ENCODE results near the gene ASH1L. TPM values are rescaled to one million over a fixed set of nuclear protein-coding genes. Genes with fewer than 3 reads are reported as not detected.
A peak's percentile ranks its signal among the peaks of the same experiment; 100 is the strongest.

Gene ASH1L
- total RNA-seq, 2 donors from 2014 or later = 34.0 to 51.4 TPM

GRCh38 chr1:155531624-155532023, 31.0 kb downstream of the ASH1L start:
- intact Hi-C loops (cut with DNase I) = no loop called here
- no peak for TF ChIP-seq POLR2A (IDR thresholded peaks at IDR 0.05)
- TF ChIP-seq, protein P1, sequence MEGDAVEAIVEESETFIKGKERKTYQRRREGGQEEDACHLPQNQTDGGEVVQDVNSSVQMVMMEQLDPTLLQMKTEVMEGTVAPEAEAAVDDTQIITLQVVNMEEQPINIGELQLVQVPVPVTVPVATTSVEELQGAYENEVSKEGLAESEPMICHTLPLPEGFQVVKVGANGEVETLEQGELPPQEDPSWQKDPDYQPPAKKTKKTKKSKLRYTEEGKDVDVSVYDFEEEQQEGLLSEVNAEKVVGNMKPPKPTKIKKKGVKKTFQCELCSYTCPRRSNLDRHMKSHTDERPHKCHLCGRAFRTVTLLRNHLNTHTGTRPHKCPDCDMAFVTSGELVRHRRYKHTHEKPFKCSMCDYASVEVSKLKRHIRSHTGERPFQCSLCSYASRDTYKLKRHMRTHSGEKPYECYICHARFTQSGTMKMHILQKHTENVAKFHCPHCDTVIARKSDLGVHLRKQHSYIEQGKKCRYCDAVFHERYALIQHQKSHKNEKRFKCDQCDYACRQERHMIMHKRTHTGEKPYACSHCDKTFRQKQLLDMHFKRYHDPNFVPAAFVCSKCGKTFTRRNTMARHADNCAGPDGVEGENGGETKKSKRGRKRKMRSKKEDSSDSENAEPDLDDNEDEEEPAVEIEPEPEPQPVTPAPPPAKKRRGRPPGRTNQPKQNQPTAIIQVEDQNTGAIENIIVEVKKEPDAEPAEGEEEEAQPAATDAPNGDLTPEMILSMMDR (IDR thresholded peaks at IDR 0.05) = no peak
- Histone ChIP-seq H3K36me3 (replicated peaks in 1 of 2; ENCODE audit: insufficient read depth in 1 of 2, low read depth in 2 of 2) (no peaks in the 10 kb centered on the region), H3K27ac (no peak overlapping the region), H3K9me3 (no peaks in the 10 kb centered on the region), H3K4me3 (no peak overlapping the region), H3K4me1 (peaks cover 46% of the 10 kb centered on the region), H3K27me3 (no peaks in the 10 kb centered on the region)
- no peak for ATAC-seq
- no peak for DNase-seq
- 21 to 24% methylated on average over 1 of the region's 1 CpG for WGBS, 2 donors

- H3K9me3 ChIP-seq = no peaks in the 10 kb centered on the region
- H3K4me1 ChIP-seq = peaks cover 29% of the 10 kb centered on the region
- no peaks in the 10 kb centered on the region for H3K27me3 ChIP-seq
- H3K4me3 ChIP-seq = no peak overlapping the region
- ATAC-seq (no peak), DNase-seq (no peak)
- TF ChIP-seq, protein P1 (IDR thresholded peaks at IDR 0.05) = no peak
- no peak for TF ChIP-seq POLR2A (IDR thresholded peaks at IDR 0.05)
- intact Hi-C loops (cut with DNase I) = no loop called here
- H3K36me3 ChIP-seq (replicated peaks in 1 of 2; ENCODE audit: insufficient read depth in 1 of 2, low read depth in 2 of 2) = no peaks in the 10 kb centered on the region
- 90 to 97% methylated on average over 3 of the region's 3 CpGs for WGBS, 2 donors
- no peak overlapping the region for H3K27ac ChIP-seq
These were observed 32.7 kb downstream of the ASH1L start for GRCh38 chr1:155529929-155530328.

GRCh38 chr1:155529109-155529508, 33.5 kb downstream of the ASH1L start:
- peaks cover 21% of the 10 kb centered on the region for H3K4me1 ChIP-seq
- H3K9me3 ChIP-seq = no peaks in the 10 kb centered on the region
- no peak for TF ChIP-seq POLR2A (IDR thresholded peaks at IDR 0.05)
- TF ChIP-seq, protein P1 (IDR thresholded peaks at IDR 0.05) = no peak
- DNase-seq (no peak), ATAC-seq (no peak)
- H3K27me3 ChIP-seq = no peaks in the 10 kb centered on the region
- no peak overlapping the region for H3K4me3 ChIP-seq
- intact Hi-C loops (cut with DNase I) = no loop called here
- WGBS, 2 donors = 92 to 100% methylated on average over 2 of the region's 2 CpGs
- no peaks in the 10 kb centered on the region for H3K36me3 ChIP-seq (replicated peaks in 1 of 2; ENCODE audit: insufficient read depth in 1 of 2, low read depth in 2 of 2)
- no peak overlapping the region for H3K27ac ChIP-seq

- no peak for ATAC-seq
- Histone ChIP-seq H3K4me3 (no peak overlapping the region), H3K9me3 (no peaks in the 10 kb centered on the region), H3K4me1 (peaks cover 19% of the 10 kb centered on the region), H3K36me3 (replicated peaks in 1 of 2; ENCODE audit: insufficient read depth in 1 of 2, low read depth in 2 of 2) (no peaks in the 10 kb centered on the region), H3K27me3 (no peaks in the 10 kb centered on the region), H3K27ac (no peak overlapping the region)
- WGBS, 2 donors = 73 to 85% methylated on average over 6 of the region's 6 CpGs
- intact Hi-C loops (cut with DNase I) = no loop called here
- DNase-seq = peak in 1 of 4 donors; percentile 19
- TF ChIP-seq, protein P1 (IDR thresholded peaks at IDR 0.05) = no peak
- no peak for TF ChIP-seq POLR2A (IDR thresholded peaks at IDR 0.05)
These were observed 34.9 kb downstream of the ASH1L start for GRCh38 chr1:155527677-155528076.

- TF ChIP-seq POLR2A (IDR thresholded peaks at IDR 0.05) = no peak
- TF ChIP-seq, protein P1 (IDR thresholded peaks at IDR 0.05) = no peak
- intact Hi-C loops (cut with DNase I) = no loop called here
- Histone ChIP-seq H3K36me3 (replicated peaks in 1 of 2; ENCODE audit: insufficient read depth in 1 of 2, low read depth in 2 of 2) (no peaks in the 10 kb centered on the region), H3K27me3 (no peaks in the 10 kb centered on the region), H3K27ac (no peak overlapping the region), H3K4me1 (peaks cover 12% of the 10 kb centered on the region), H3K4me3 (no peak overlapping the region), H3K9me3 (no peaks in the 10 kb centered on the region)
- DNase-seq (no peak), ATAC-seq (no peak)
- WGBS, 2 donors = 89 to 95% methylated on average over 1 of the region's 1 CpG
These were observed 36.2 kb downstream of the ASH1L start for GRCh38 chr1:155526356-155526755.

All from body of pancreas (tissue), 4 donors.